Activated naive CD4-positive, alpha-beta T cell treated with anti-CD3 and anti-CD28 coated beads for 36 hours (primary cell): ENCODE results near the gene EEIG1. TPM values are rescaled to one million over a fixed set of nuclear protein-coding genes. Genes with fewer than 3 reads are reported as not detected.
A peak's percentile ranks its signal among the peaks of the same experiment; 100 is the strongest.

Experiments used
- CTCF ChIA-PET: fragments of 350-600 bp; sonication (Branson Sonifier 250); formaldehyde crosslinking; loops from one replicate; lab custom pipeline; 2021; ENCODE audit warnings: antibody characterized with exemption; lab: Charles Lee
- DNase-seq: peaks from one replicate; pipeline ENCODE4 v3.0.0-alpha.2; 2020
- H3K27ac Mint-ChIP-seq: one replicate; pipeline ENCODE4 v1.8.0; 2021; ENCODE audit warnings: mild to moderate bottlenecking, mixed read lengths
- H3K27me3 Mint-ChIP-seq: one replicate; pipeline ENCODE4 v1.8.0; 2021; ENCODE audit warnings: low read depth, mixed read lengths
- H3K36me3 Mint-ChIP-seq: one replicate; pipeline ENCODE4 v1.8.0; 2021; ENCODE audit warnings: low read depth, mixed read lengths
- H3K4me1 Mint-ChIP-seq: one replicate; pipeline ENCODE4 v1.8.0; 2021; ENCODE audit warnings: low read depth, mixed read lengths
- H3K4me3 Mint-ChIP-seq: one replicate; pipeline ENCODE4 v1.8.0; 2021; ENCODE audit warnings: mild to moderate bottlenecking, moderate library complexity, mixed read lengths
- H3K9me3 Mint-ChIP-seq: one replicate; pipeline ENCODE4 v1.8.0; 2021; ENCODE audit warnings: mixed read lengths
- intact Hi-C: fragments of 100-400 bp; cut with micrococcal nuclease; formaldehyde crosslinking; loops from one replicate; pipeline ENCODE4 v1.15.1; 2023
- total RNA-seq, 2 experiments: library from RNA; stranded (reverse); gene quantifications; one replicate each; pipeline ENCODE4 v1.2.3, GENCODE V29; 2021

The EEIG1 gene
- total RNA-seq, 2 experiments from 2014 or later: 61.0 to 70.8 TPM

- peaks cover 25% of the 10 kb centered on the region for H3K36me3 Mint-ChIP-seq
- H3K27me3 Mint-ChIP-seq: no peaks in the 10 kb centered on the region
- no peak overlapping the region for H3K4me3 Mint-ChIP-seq
- H3K27ac Mint-ChIP-seq: peak overlapping the region; percentile 59
- peaks cover 38% of the 10 kb centered on the region for H3K4me1 Mint-ChIP-seq
- intact Hi-C loops: loop anchor here (1.0 to 5.0 kb wide), 5 partner anchors 12 to 174 kb away; no protein-coding TSS in a partner anchor
- no peaks in the 10 kb centered on the region for H3K9me3 Mint-ChIP-seq
- CTCF ChIA-PET: interaction anchor here (0.6 to 9.4 kb wide), 29 partner anchors 9 to 208 kb away, joined by 3 to 212 read pairs (median 5); partner anchors contain the start of genes EEIG1, PIP5KL1 and TOR2A
- DNase-seq: peak; percentile 5
Observed at GRCh38 chr9:127943011-127943662, 37.7 kb downstream of the EEIG1 start.

GRCh38 chr9:127942216-127943010 lies 38.4 kb downstream of the EEIG1 start:
- Mint-ChIP-seq H3K27me3 (no peaks in the 10 kb centered on the region), H3K36me3 (peaks cover 29% of the 10 kb centered on the region), H3K4me1 (peaks cover 38% of the 10 kb centered on the region), H3K4me3 (no peak overlapping the region), H3K9me3 (no peaks in the 10 kb centered on the region), H3K27ac (peak overlapping the region; percentile 59)
- intact Hi-C loops: loop anchor here (1.0 to 5.0 kb wide), 5 partner anchors 13 to 175 kb away; no protein-coding TSS in a partner anchor
- peak; percentile 52 for DNase-seq
- CTCF ChIA-PET: interaction anchor here (0.6 to 9.4 kb wide), 25 partner anchors 9 to 208 kb away, joined by 3 to 212 read pairs (median 4); partner anchors contain the start of genes EEIG1, PIP5KL1 and TOR2A

- no peaks in the 10 kb centered on the region for H3K9me3 Mint-ChIP-seq
- H3K27me3 Mint-ChIP-seq: no peaks in the 10 kb centered on the region
- H3K4me3 Mint-ChIP-seq: no peak overlapping the region
- intact Hi-C loops: loop anchor here (5.0 kb wide), 1 partner anchor 35 kb away; no protein-coding TSS in a partner anchor
- H3K36me3 Mint-ChIP-seq: peaks cover 31% of the 10 kb centered on the region
- H3K4me1 Mint-ChIP-seq: peaks cover 37% of the 10 kb centered on the region
- CTCF ChIA-PET: interaction anchor here (0.8 to 9.4 kb wide), 19 partner anchors 9 to 162 kb away, joined by 3 to 212 read pairs (median 5); partner anchors contain the start of genes EEIG1 and PIP5KL1
- DNase-seq: no peak
- no peak overlapping the region for H3K27ac Mint-ChIP-seq
Observed at GRCh38 chr9:127941961-127942215, 38.9 kb downstream of the EEIG1 start.

GRCh38 chr9:127941062-127941960 lies 39.5 kb downstream of the EEIG1 start:
- Mint-ChIP-seq H3K27ac (no peak overlapping the region), H3K27me3 (no peaks in the 10 kb centered on the region), H3K36me3 (peaks cover 35% of the 10 kb centered on the region), H3K4me1 (peaks cover 40% of the 10 kb centered on the region), H3K4me3 (no peak overlapping the region), H3K9me3 (no peaks in the 10 kb centered on the region)
- CTCF ChIA-PET: interaction anchor here (0.8 to 9.4 kb wide), 19 partner anchors 8 to 162 kb away, joined by 3 to 212 read pairs (median 5); partner anchors contain the start of genes EEIG1 and PIP5KL1
- no peak for DNase-seq
- intact Hi-C loops: loop anchor here (5.0 kb wide), 1 partner anchor 36 kb away; no protein-coding TSS in a partner anchor

GRCh38 chr9:127940593-127940992 lies 40.2 kb downstream of the EEIG1 start:
- Mint-ChIP-seq H3K36me3 (peaks cover 38% of the 10 kb centered on the region), H3K27me3 (no peaks in the 10 kb centered on the region), H3K4me1 (peaks cover 47% of the 10 kb centered on the region), H3K9me3 (no peaks in the 10 kb centered on the region), H3K4me3 (no peak overlapping the region), H3K27ac (peak overlapping the region; percentile 26)
- CTCF ChIA-PET: interaction anchor here (1.0 to 9.4 kb wide), 5 partner anchors 10 to 99 kb away, joined by 3 to 212 read pairs (median 75); partner anchors contain the start of genes EEIG1 and PIP5KL1
- intact Hi-C loops: loop anchor here (5.0 kb wide), 1 partner anchor 37 kb away; no protein-coding TSS in a partner anchor
- DNase-seq: no peak

- peak overlapping the region; percentile 47 for H3K4me3 Mint-ChIP-seq
- peak overlapping the region; percentile 79 for H3K27ac Mint-ChIP-seq
- intact Hi-C loops: no loop called here
- peaks cover 41% of the 10 kb centered on the region for H3K36me3 Mint-ChIP-seq
- no peak for DNase-seq
- no peaks in the 10 kb centered on the region for H3K27me3 Mint-ChIP-seq
- CTCF ChIA-PET: interaction anchor here (0.9 to 9.4 kb wide), 4 partner anchors 14 to 95 kb away, joined by 3 to 212 read pairs (median 98); partner anchors contain the start of gene EEIG1
- H3K4me1 Mint-ChIP-seq: peaks cover 45% of the 10 kb centered on the region
- H3K9me3 Mint-ChIP-seq: no peaks in the 10 kb centered on the region
Observed at GRCh38 chr9:127938298-127938690, 42.5 kb downstream of the EEIG1 start.

DNA sequence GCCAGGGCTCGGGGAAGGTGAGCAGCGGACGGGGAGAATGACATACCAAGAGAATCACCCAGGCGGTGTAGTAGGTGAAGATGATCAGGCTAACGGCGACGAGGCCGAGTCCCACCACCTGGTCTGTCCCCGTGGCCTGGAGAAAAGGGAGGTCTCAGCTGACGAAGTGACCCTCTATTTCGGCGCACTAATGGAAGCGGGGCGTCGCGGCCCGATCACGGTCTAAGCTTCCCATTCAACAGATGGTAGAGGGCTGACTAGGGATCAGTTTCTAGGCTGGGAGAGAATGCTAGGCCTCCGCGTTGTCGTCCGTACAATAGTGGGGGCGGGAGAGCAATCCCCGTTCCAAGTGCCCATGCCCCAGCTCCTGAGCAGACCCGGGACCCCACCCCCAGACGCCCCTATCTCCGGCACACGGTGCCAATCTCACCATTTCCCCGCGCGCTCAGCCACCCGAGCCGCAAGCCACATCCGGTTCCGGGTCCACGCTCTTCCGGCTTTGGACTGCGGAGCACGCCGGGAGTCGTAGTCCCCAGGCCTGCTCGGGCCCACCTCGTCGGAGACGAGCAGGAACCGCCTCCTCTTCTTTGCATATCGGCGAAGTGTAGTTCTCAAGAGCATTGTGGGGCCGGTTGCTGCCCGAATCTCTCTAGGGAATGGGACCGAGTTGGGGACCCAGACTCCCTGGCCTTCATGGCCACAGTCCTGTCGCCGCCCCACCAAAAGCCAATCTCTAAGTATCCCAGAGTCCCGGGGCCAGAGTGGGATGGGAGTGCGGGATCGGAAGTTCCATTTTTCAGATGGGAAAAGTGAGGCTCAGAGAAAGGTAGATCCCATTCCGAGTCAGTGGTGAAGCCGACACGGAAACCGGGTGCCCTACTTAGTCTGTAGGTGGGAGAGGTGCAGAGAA lies 43.1 kb downstream of the EEIG1 start, which contains the start of gene DPM2:
TSS of gene DPM2 (minus strand) at position 467 of the 910 bp plus-strand sequence. CDS start at position 433, 34 bp downstream.
- Mint-ChIP-seq H3K4me3 (peak within 1 kb of the TSS; percentile 100), H3K27me3 (no peaks in the 10 kb centered on the region), H3K36me3 (peaks cover 41% of the 10 kb centered on the region), H3K4me1 (peaks cover 43% of the 10 kb centered on the region), H3K27ac (peak within 1 kb of the TSS; percentile 96), H3K9me3 (no peaks in the 10 kb centered on the region)
- CTCF ChIA-PET: interaction anchor here (1.5 to 7.5 kb wide), 3 partner anchors 16 to 98 kb away, joined by 3 to 75 read pairs (median 14); partner anchors contain the start of gene EEIG1
- intact Hi-C loops: loop anchor here (2.0 kb wide), 2 partner anchors 17 to 191 kb away; no protein-coding TSS in a partner anchor
- DNase-seq: peak; percentile 87

GRCh38 chr9:127937056-127937387 lies 43.8 kb downstream of the EEIG1 start:
- Mint-ChIP-seq H3K27ac (peak overlapping the region; percentile 96), H3K4me3 (peak overlapping the region; percentile 100), H3K36me3 (peaks cover 36% of the 10 kb centered on the region), H3K9me3 (no peaks in the 10 kb centered on the region), H3K27me3 (no peaks in the 10 kb centered on the region), H3K4me1 (peaks cover 41% of the 10 kb centered on the region)
- CTCF ChIA-PET: interaction anchor here (1.5 to 2.0 kb wide), 2 partner anchors 16 to 98 kb away, joined by 3 to 14 read pairs; no protein-coding TSS in a partner anchor
- no peak for DNase-seq
- intact Hi-C loops: loop anchor here (2.0 kb wide), 2 partner anchors 18 to 192 kb away; no protein-coding TSS in a partner anchor

- no peak overlapping the region for H3K27ac Mint-ChIP-seq
- no peaks in the 10 kb centered on the region for H3K27me3 Mint-ChIP-seq
- DNase-seq: no peak
- peaks cover 35% of the 10 kb centered on the region for H3K36me3 Mint-ChIP-seq
- H3K4me1 Mint-ChIP-seq: peaks cover 44% of the 10 kb centered on the region
- intact Hi-C loops: loop anchor here (2.0 kb wide), 2 partner anchors 18 to 192 kb away; no protein-coding TSS in a partner anchor
- H3K4me3 Mint-ChIP-seq: peak overlapping the region; percentile 100
- no peaks in the 10 kb centered on the region for H3K9me3 Mint-ChIP-seq
- CTCF ChIA-PET: interaction anchor here (1.5 to 2.0 kb wide), 2 partner anchors 15 to 99 kb away, joined by 3 to 14 read pairs; no protein-coding TSS in a partner anchor
Observed at GRCh38 chr9:127936347-127936852, 44.4 kb downstream of the EEIG1 start.

DNA sequence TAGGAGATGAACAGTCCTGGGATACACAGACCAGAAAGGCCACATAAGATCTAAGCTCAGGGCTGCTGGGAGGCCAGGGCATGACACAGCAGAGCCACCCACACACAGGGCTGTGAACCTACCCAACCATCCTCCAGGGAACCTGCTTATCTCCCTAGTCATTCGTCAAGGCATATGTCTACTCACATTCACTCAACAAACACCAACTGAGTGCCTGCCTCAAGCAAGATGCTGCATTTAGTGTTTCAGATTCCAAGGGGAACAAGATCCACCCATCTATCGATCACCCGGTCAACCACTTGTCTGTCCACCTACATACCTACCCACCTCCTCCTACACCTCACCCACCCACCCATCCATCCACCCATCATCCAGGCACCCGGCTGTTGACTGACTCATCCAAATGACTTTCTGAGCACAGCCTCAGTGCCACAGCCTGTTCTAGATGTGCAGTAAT lies 45.0 kb downstream of the EEIG1 start:
- H3K4me1 Mint-ChIP-seq: peaks cover 49% of the 10 kb centered on the region
- CTCF ChIA-PET: interaction anchor here (0.8 kb wide), 1 partner anchor 8 kb away, joined by 3 read pairs; no protein-coding TSS in a partner anchor
- H3K27me3 Mint-ChIP-seq: no peaks in the 10 kb centered on the region
- peaks cover 35% of the 10 kb centered on the region for H3K36me3 Mint-ChIP-seq
- no peak for DNase-seq
- H3K4me3 Mint-ChIP-seq: peak overlapping the region; percentile 100
- no peaks in the 10 kb centered on the region for H3K9me3 Mint-ChIP-seq
- H3K27ac Mint-ChIP-seq: no peak overlapping the region
- intact Hi-C loops: loop anchor here (2.0 kb wide), 2 partner anchors 19 to 193 kb away; no protein-coding TSS in a partner anchor
